Endothelial cell of umbilical vein (primary cell): ENCODE data around the gene ACOX3. TPM values are rescaled to one million over a fixed set of nuclear protein-coding genes. Genes with fewer than 3 reads are reported as not detected.

ENCODE experiments used
- BruUV-seq: library from RNA; stranded (reverse); fragments of 400-500 nt; replicated peaks from 2 replicates; lab custom pipeline; 2021; lab: Mats Ljungman, UMichigan
- CTCF ChIA-PET: fragments of 300-600, 350-600 bp; sonication (Branson Sonifier 250); formaldehyde crosslinking; loops from one replicate; lab custom pipeline; 2021; ENCODE audit warnings: antibody characterized with exemption, inconsistent platforms; lab: Charles Lee
- POLR2A ChIA-PET: fragments of 300-600, 350-600 bp; sonication (Branson Sonifier 250); formaldehyde crosslinking; loops from one replicate; lab custom pipeline; 2021; ENCODE audit warnings: antibody characterized with exemption, inconsistent platforms; lab: Charles Lee
- DNase-seq: peaks from one replicate; pipeline ENCODE4 v3.0.0-alpha.2; 2011; ENCODE audit warnings: low read depth, low spot score
- FAIRE-seq: peaks from 2 replicates; lab custom pipeline; 2011; peaks lifted over from hg19 to GRCh38; lab: Jason Lieb, UNC
- H2AFZ ChIP-seq: 2 replicates; pipeline ENCODE4 v1.6.0; 2012; ENCODE audit warnings: low read depth, low read length, control low read depth, inconsistent platforms
- H3K27ac ChIP-seq: 2 replicates; pipeline ENCODE4 v1.5.1; 2011; ENCODE audit warnings: low read depth, mild to moderate bottlenecking, control low read depth, low read length, moderate library complexity; ENCODE audit not compliant: insufficient read depth
- H3K27me3 ChIP-seq, 2 experiments: 2 replicates each; pipeline versions ENCODE4 v1.6.0 to v1.6.1; 2011; ENCODE audit warnings: low read length in 2 of 2, mixed read lengths in 1 of 2; ENCODE audit not compliant: control insufficient read depth in 2 of 2, insufficient read depth in 2 of 2
- H3K36me3 ChIP-seq, 2 experiments: 2 replicates in 1 of 2; 3 replicates in 1 of 2; pipeline ENCODE4 v1.5.1; 2011; ENCODE audit warnings: low read length in 2 of 2, mild to moderate bottlenecking in 1 of 2, moderate library complexity in 1 of 2; ENCODE audit not compliant: control insufficient read depth in 2 of 2, insufficient read depth in 2 of 2; ENCODE audit errors: extremely low read depth in 1 of 2
- H3K4me1 ChIP-seq: 3 replicates; pipeline ENCODE4 v1.5.1; 2011; ENCODE audit warnings: mild to moderate bottlenecking, low read length; ENCODE audit not compliant: control insufficient read depth, insufficient read depth; ENCODE audit errors: extremely low read depth
- H3K4me2 ChIP-seq: 2 replicates; pipeline ENCODE4 v1.6.1; 2011; ENCODE audit warnings: low read length, control low read depth, mixed read lengths; ENCODE audit not compliant: insufficient read depth
- H3K4me3 ChIP-seq, 3 experiments: fragments of 200-600 bp in 1 of 3; sonication (generic), shearing (Covaris generic) in 1 of 3; replicated peaks in 1 of 3; 2 replicates each; pipeline ENCODE4 v1.5.1; 2011 to 2016; ENCODE audit warnings: control low read depth in 3 of 3, low read length in 3 of 3, mild to moderate bottlenecking in 2 of 3, inconsistent platforms in 1 of 3, low read depth in 1 of 3, moderate library complexity in 1 of 3; ENCODE audit not compliant: insufficient read depth in 1 of 3
- H3K79me2 ChIP-seq: 2 replicates; pipeline ENCODE4 v1.6.0; 2012; ENCODE audit warnings: low read length, inconsistent platforms; ENCODE audit not compliant: control insufficient read depth, insufficient read depth
- H3K9ac ChIP-seq: replicated peaks from 2 replicates; pipeline ENCODE3; 2011; ENCODE audit warnings: low read length, control low read depth; ENCODE audit not compliant: insufficient read depth; ENCODE audit errors: extremely low read depth
- H3K9me1 ChIP-seq: replicated peaks from 3 replicates; pipeline ENCODE4 v1.6.0; 2011; ENCODE audit warnings: mild to moderate bottlenecking, low read length; ENCODE audit not compliant: control insufficient read depth, insufficient read depth; ENCODE audit errors: extremely low read depth
- H3K9me3 ChIP-seq: replicated peaks from 2 replicates; pipeline ENCODE4 v1.5.1; 2012; ENCODE audit warnings: low read length, inconsistent platforms; ENCODE audit not compliant: control insufficient read depth, insufficient read depth
- H4K20me1 ChIP-seq: replicated peaks from 2 replicates; pipeline ENCODE3; 2011; ENCODE audit warnings: mild to moderate bottlenecking, low read length; ENCODE audit not compliant: control insufficient read depth, insufficient read depth; ENCODE audit errors: extremely low read depth
- CTCF ChIP-seq, 2 donors: IDR thresholded peaks; 1 replicate in 1 of 2; 2 replicates in 1 of 2; pipeline ENCODE4 v1.5.1; 2011; ENCODE audit warnings: low read length in 2 of 2, mild to moderate bottlenecking in 2 of 2, moderate library complexity in 2 of 2, control low read depth in 1 of 2, inconsistent platforms in 1 of 2, low read depth in 1 of 2; ENCODE audit not compliant: insufficient read depth in 1 of 2; ENCODE audit errors: extremely low read depth in 1 of 2
- EZH2 ChIP-seq: IDR thresholded peaks from 2 replicates; pipeline ENCODE4 v1.6.1; 2012; ENCODE audit warnings: borderline replicate concordance, low read depth, mild to moderate bottlenecking, moderate library complexity, low read length, inconsistent platforms; ENCODE audit not compliant: severe bottlenecking
- FOS ChIP-seq: IDR thresholded peaks from 2 replicates; pipeline ENCODE4 v1.6.1; 2011; ENCODE audit warnings: mild to moderate bottlenecking, low read length, moderate library complexity, borderline replicate concordance; ENCODE audit not compliant: insufficient read depth
- GATA2 ChIP-seq: IDR thresholded peaks from 2 replicates; pipeline ENCODE4 v1.7.0; 2011; ENCODE audit warnings: low read depth, mild to moderate bottlenecking, moderate library complexity, mixed read lengths, low read length; ENCODE audit not compliant: insufficient read length, insufficient read depth
- JUN ChIP-seq: IDR thresholded peaks from 2 replicates; pipeline ENCODE4 v1.6.1; 2011; ENCODE audit warnings: borderline replicate concordance, low read depth; ENCODE audit not compliant: insufficient read length, insufficient read depth
- MYC ChIP-seq: IDR thresholded peaks from one replicate; pipeline ENCODE4 v1.6.1; 2011; ENCODE audit warnings: mild to moderate bottlenecking, low read depth, low read length
- POLR2A ChIP-seq: IDR thresholded peaks from 2 replicates; pipeline ENCODE4 v1.6.1; 2012; ENCODE audit warnings: low read depth, mild to moderate bottlenecking, control low read depth, low read length
- POLR2AphosphoS5 ChIP-seq: IDR thresholded peaks from 2 replicates; pipeline ENCODE4 v1.6.1; 2012; ENCODE audit warnings: low read depth, mild to moderate bottlenecking, control low read depth, low read length, moderate library complexity; ENCODE audit not compliant: insufficient read depth
- dilution Hi-C: fragments of 300-500 bp; cut with MboI; formaldehyde crosslinking; loops from one replicate; pipeline ENCODE4 v1.15.0; 2019; ENCODE audit warnings: low sequenced_read_pairs; ENCODE audit not compliant: extremely low pct_ligation_motif_present
- intact Hi-C: fragments of 100-400 bp; cut with micrococcal nuclease; formaldehyde crosslinking; loops from one replicate; pipeline ENCODE4 v1.10.0; 2022
- polyA plus RNA-seq, 4 experiments: library from polyadenylated mRNA; depleted of rRNA in 3 of 4; stranded (reverse) in 3 of 4; unstranded in 1 of 4; fragments of >200 nt; gene quantifications; 2 replicates each; pipeline versions ENCODE4 v1.2.1 to v1.2.3, GENCODE V29; 2011 to 2012; ENCODE audit warnings: missing spikeins in 1 of 4
- total RNA-seq: library from RNA; stranded (reverse); gene quantifications from 2 replicates; pipeline ENCODE4 v1.2.3, GENCODE V29; 2021
- TF ChIP-seq, protein P1 (sequence below): IDR thresholded peaks from 2 replicates; pipeline ENCODE4 v1.6.1; 2011; ENCODE audit not compliant: insufficient read depth, insufficient read length

The ACOX3 gene
- total and polyA plus RNA-seq, 2 donors (not counting 3 experiments of a cell fraction or from before 2014, with no cell fraction given): 13.0 to 26.3 TPM

DNA sequence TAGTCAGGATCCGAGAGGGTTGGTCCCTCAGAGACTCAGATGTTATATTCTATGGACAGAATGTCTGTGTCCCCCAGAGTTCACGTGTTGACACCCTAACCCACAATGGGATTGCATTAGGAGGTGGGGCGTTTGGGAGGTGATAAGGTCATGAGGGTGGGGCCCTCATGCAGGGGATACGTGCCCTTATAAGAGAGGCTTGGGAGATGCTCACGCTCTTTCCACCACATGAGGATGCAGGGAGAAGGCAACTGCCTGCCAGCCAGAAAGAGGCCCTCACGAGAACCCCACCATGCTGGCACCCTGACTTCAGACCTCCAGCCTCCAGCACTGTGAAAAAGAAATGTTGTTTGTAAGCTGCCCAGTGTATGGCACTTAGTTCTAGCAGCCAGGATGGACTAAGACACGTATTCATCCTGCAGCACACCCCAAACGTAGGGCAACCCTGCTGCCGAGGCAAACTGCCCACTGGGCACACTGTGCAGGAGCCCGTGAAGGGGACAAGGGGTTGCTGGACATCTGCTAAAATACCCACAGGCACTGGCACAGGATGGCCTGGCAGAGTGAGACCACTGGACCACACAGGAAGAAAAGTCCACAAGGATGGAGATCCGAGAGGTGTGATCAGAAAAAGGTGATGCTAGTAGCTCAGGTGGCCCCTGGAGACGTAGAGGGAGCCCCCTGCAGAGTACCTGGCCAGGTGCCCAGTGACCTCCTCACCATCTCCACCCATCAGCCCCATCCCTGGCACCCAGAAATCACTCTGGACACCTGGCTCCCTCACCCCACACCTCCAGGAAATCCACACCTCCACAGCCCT is 108.3 kb downstream of the ACOX3 start:
- no peak for FAIRE-seq
- intact Hi-C loops: no loop called here
- POLR2A ChIA-PET: no interaction called here

More for the DNA sequence above, 108.3 kb downstream of the ACOX3 start:
- no peaks in the 10 kb centered on the region for H3K9me3 ChIP-seq
- H3K4me2 ChIP-seq: no peak overlapping the region
- no peak overlapping the region for H3K9ac ChIP-seq
- BruUV-seq: no TSS peak
- H3K36me3 ChIP-seq: no peaks in the 10 kb centered on the region
- H3K4me3 ChIP-seq: no peak overlapping the region
- TF ChIP-seq MYC (no peak), POLR2A (no peak), GATA2 (no peak), EZH2 (no peak), POLR2AphosphoS5 (no peak), FOS (no peak), CTCF (IDR thresholded peaks at IDR 0.05; ENCODE audit: extremely low read depth in 1 of 2, insufficient read depth in 1 of 2, low read depth in 1 of 2, low read length in 2 of 2) (no peak), JUN (no peak)
- TF ChIP-seq, protein P1, sequence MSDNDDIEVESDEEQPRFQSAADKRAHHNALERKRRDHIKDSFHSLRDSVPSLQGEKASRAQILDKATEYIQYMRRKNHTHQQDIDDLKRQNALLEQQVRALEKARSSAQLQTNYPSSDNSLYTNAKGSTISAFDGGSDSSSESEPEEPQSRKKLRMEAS: no peak
- H3K27me3 ChIP-seq: peaks cover 0 to 3% of the 10 kb centered on the region in 2 experiments
- H2AFZ ChIP-seq: no peak overlapping the region
- H3K9me1 ChIP-seq: no peaks in the 10 kb centered on the region
- DNase-seq: no peak
- H3K79me2 ChIP-seq: no peaks in the 10 kb centered on the region
- no peaks in the 10 kb centered on the region for H4K20me1 ChIP-seq
- H3K4me1 ChIP-seq: no peaks in the 10 kb centered on the region
- no peak overlapping the region for H3K27ac ChIP-seq
- CTCF ChIA-PET: interaction anchor here (1.0 to 1.9 kb wide), 2 partner anchors 12 to 65 kb away, joined by 4 read pairs; no protein-coding TSS in a partner anchor
- dilution Hi-C loops: no loop called here
